H1 (cell line): ENCODE results near the gene MYO16. TPM values are rescaled to one million over a fixed set of nuclear protein-coding genes. Genes with fewer than 3 reads are reported as not detected.

ENCODE experiments used
- CTCF ChIA-PET: fragments of 300-600 bp; sonication (Branson Sonifier 250); formaldehyde crosslinking; loops from one replicate; lab custom pipeline; 2021; ENCODE audit not compliant: partially characterized antibody; lab: Charles Lee
- POLR2A ChIA-PET: fragments of 300-600 bp; sonication (Branson Sonifier 250); formaldehyde crosslinking; loops from one replicate; lab custom pipeline; 2021; ENCODE audit warnings: inconsistent platforms; ENCODE audit not compliant: partially characterized antibody; lab: Charles Lee
- DNase-seq, 2 experiments: peaks; one replicate each; pipeline versions ENCODE4 v3.0.0 to v3.0.0-alpha.2; 2010 to 2022; ENCODE audit warnings: low spot score in 2 of 2, low read depth in 1 of 2, mixed read lengths in 1 of 2
- FAIRE-seq: peaks from 2 replicates; lab custom pipeline; 2011; peaks lifted over from hg19 to GRCh38; lab: Jason Lieb, UNC
- H2AFZ ChIP-seq: 2 replicates; pipeline ENCODE4 v1.8.1; 2012; ENCODE audit warnings: low read length, inconsistent platforms
- H2AK5ac ChIP-seq: 2 replicates; pipeline ENCODE4 v1.6.1; 2013; ENCODE audit warnings: low read depth, low read length
- H2BK120ac ChIP-seq: replicated peaks from 2 replicates; pipeline ENCODE3; 2013; ENCODE audit warnings: low read depth, low read length, inconsistent platforms
- H2BK12ac ChIP-seq: 2 replicates; pipeline ENCODE4 v1.6.1; 2013; ENCODE audit warnings: low read depth, low read length
- H2BK15ac ChIP-seq: 2 replicates; pipeline ENCODE4 v1.6.1; 2013; ENCODE audit warnings: low read length
- H2BK20ac ChIP-seq: 2 replicates; pipeline ENCODE4 v1.6.1; 2013; ENCODE audit warnings: low read length
- H2BK5ac ChIP-seq: 2 replicates; pipeline ENCODE4 v1.6.1; 2013; ENCODE audit warnings: low read depth, low read length
- H3K14ac ChIP-seq: 2 replicates; pipeline ENCODE4 v1.6.1; 2013; ENCODE audit warnings: inconsistent platforms; ENCODE audit not compliant: insufficient read length
- H3K18ac ChIP-seq: 2 replicates; pipeline ENCODE4 v1.6.1; 2013; ENCODE audit warnings: low read length; ENCODE audit errors: extremely low read depth
- H3K23ac ChIP-seq: 2 replicates; pipeline ENCODE4 v1.6.1; 2013; ENCODE audit warnings: inconsistent platforms; ENCODE audit not compliant: insufficient read length
- H3K23me2 ChIP-seq: 2 replicates; pipeline ENCODE4 v1.6.1; 2013; ENCODE audit warnings: low read depth, low read length
- H3K27ac ChIP-seq: 2 replicates; pipeline ENCODE4 v1.6.1; 2011; ENCODE audit warnings: low read depth, low read length, inconsistent platforms
- H3K27me3 ChIP-seq, 4 experiments: replicated peaks in 1 of 4; 1 replicate in 1 of 4; 2 replicates in 3 of 4; pipeline versions ENCODE4 v1.6.1 to v1.8.1; 2011 to 2013; ENCODE audit warnings: low read length in 3 of 4, mild to moderate bottlenecking in 3 of 4, inconsistent platforms in 2 of 4, mixed read lengths in 2 of 4, moderate library complexity in 1 of 4; ENCODE audit not compliant: control insufficient read depth in 3 of 4, insufficient read depth in 3 of 4; ENCODE audit errors: extremely low read depth in 1 of 4
- H3K36me3 ChIP-seq, 4 experiments: 2 replicates each; pipeline versions ENCODE4 v1.6.1 to v1.8.1; 2011 to 2013; ENCODE audit warnings: mild to moderate bottlenecking in 4 of 4, low read length in 3 of 4, moderate library complexity in 2 of 4, control low read depth in 1 of 4, inconsistent platforms in 1 of 4; ENCODE audit not compliant: insufficient read depth in 4 of 4, control insufficient read depth in 2 of 4
- H3K4ac ChIP-seq: replicated peaks from 2 replicates; pipeline ENCODE3; 2013; ENCODE audit warnings: low read length, low read depth, mixed read lengths, inconsistent platforms; ENCODE audit not compliant: insufficient read length
- H3K4me1 ChIP-seq, 4 experiments: replicated peaks in 1 of 4; 1 replicate in 1 of 4; 2 replicates in 3 of 4; pipeline versions ENCODE4 v1.6.1 to v1.8.1; 2011 to 2013; ENCODE audit warnings: low read length in 3 of 4, inconsistent platforms in 2 of 4, mixed read lengths in 1 of 4; ENCODE audit not compliant: insufficient read depth in 4 of 4, control insufficient read depth in 3 of 4
- H3K4me2 ChIP-seq, 2 experiments: 2 replicates each; pipeline versions ENCODE4 v1.6.1 to v1.8.1; 2011 to 2013; ENCODE audit warnings: low read depth in 2 of 2, low read length in 2 of 2, control low read depth in 1 of 2, inconsistent platforms in 1 of 2, mild to moderate bottlenecking in 1 of 2; ENCODE audit not compliant: insufficient read depth in 1 of 2
- H3K4me3 ChIP-seq, 4 experiments: fragments of 200-600, 300-600 bp in 1 of 4; sonication (generic), shearing (Covaris generic), sonication (Bioruptor Twin) in 1 of 4; 2 replicates each; pipeline versions ENCODE4 v1.5.1 to v1.8.1; 2011 to 2016; ENCODE audit warnings: low read length in 4 of 4, low read depth in 3 of 4, control low read depth in 2 of 4, inconsistent platforms in 2 of 4, mild to moderate bottlenecking in 2 of 4, mixed read lengths in 1 of 4, moderate library complexity in 1 of 4; ENCODE audit not compliant: insufficient read depth in 2 of 4; ENCODE audit errors: extremely low read depth in 1 of 4
- H3K56ac ChIP-seq: replicated peaks from 2 replicates; pipeline ENCODE3; 2013; ENCODE audit warnings: low read depth, mild to moderate bottlenecking, mixed read lengths, low read length, inconsistent platforms; ENCODE audit not compliant: insufficient read length
- H3K79me1 ChIP-seq: 2 replicates; pipeline ENCODE4 v1.6.1; 2013; ENCODE audit warnings: low read depth, low read length, control low read depth
- H3K79me2 ChIP-seq, 2 experiments: 2 replicates each; pipeline versions ENCODE4 v1.6.1 to v1.8.1; 2012 to 2013; ENCODE audit warnings: low read length in 2 of 2, mild to moderate bottlenecking in 2 of 2, inconsistent platforms in 1 of 2; ENCODE audit not compliant: insufficient read depth in 2 of 2, control insufficient read depth in 1 of 2
- H3K9ac ChIP-seq, 4 experiments: replicated peaks in 1 of 4; 1 replicate in 1 of 4; 2 replicates in 3 of 4; pipeline versions ENCODE4 v1.6.1 to v1.8.1; 2011 to 2013; ENCODE audit warnings: low read depth in 3 of 4, low read length in 3 of 4, control low read depth in 2 of 4, mild to moderate bottlenecking in 2 of 4, moderate library complexity in 2 of 4, inconsistent platforms in 1 of 4; ENCODE audit errors: extremely low read depth in 1 of 4
- H3K9me3 ChIP-seq, 2 experiments: 2 replicates each; pipeline versions ENCODE4 v1.6.1 to v1.8.1; 2012 to 2013; ENCODE audit warnings: mild to moderate bottlenecking in 2 of 2, moderate library complexity in 2 of 2, control low read depth in 1 of 2, inconsistent platforms in 1 of 2, low read depth in 1 of 2, low read length in 1 of 2, mixed read lengths in 1 of 2; ENCODE audit not compliant: insufficient read depth in 2 of 2
- H4K20me1 ChIP-seq, 2 experiments: replicated peaks in 1 of 2; 2 replicates each; pipeline versions ENCODE3 to v1.8.1; 2011 to 2013; ENCODE audit warnings: inconsistent platforms in 2 of 2, low read length in 2 of 2, mild to moderate bottlenecking in 1 of 2; ENCODE audit not compliant: insufficient read depth in 2 of 2, control insufficient read depth in 1 of 2
- H4K5ac ChIP-seq: 2 replicates; pipeline ENCODE4 v1.6.1; 2013; ENCODE audit warnings: low read length, low read depth, mixed read lengths, inconsistent platforms; ENCODE audit not compliant: insufficient read length
- H4K8ac ChIP-seq: 2 replicates; pipeline ENCODE4 v1.8.0; 2013; ENCODE audit warnings: mild to moderate bottlenecking, moderate library complexity, low read length, inconsistent platforms; ENCODE audit not compliant: insufficient read depth; ENCODE audit errors: extremely low read depth
- H4K91ac ChIP-seq: replicated peaks from 2 replicates; pipeline ENCODE3; 2013; ENCODE audit warnings: low read length, mixed read lengths, inconsistent platforms; ENCODE audit not compliant: insufficient read length
- ASH2L ChIP-seq: fragments of 200-600, 300-600 bp; sonication (generic); IDR thresholded peaks from one replicate; pipeline ENCODE4 v1.7.1; 2017; ENCODE audit warnings: low read length
- CHD1 ChIP-seq: IDR thresholded peaks from 2 replicates; pipeline ENCODE4 v1.6.1; 2012; ENCODE audit warnings: low read depth, low read length, improper control_type of control experiment
- CHD2 ChIP-seq: IDR thresholded peaks from 2 replicates; pipeline ENCODE4 v1.6.1; 2012; ENCODE audit warnings: low read length, improper control_type of control experiment
- CTCF ChIP-seq, 3 experiments: IDR thresholded peaks; 1 replicate in 2 of 3; 2 replicates in 1 of 3; pipeline versions ENCODE4 v1.5.1 to v1.6.1; 2011; ENCODE audit warnings: low read length in 3 of 3, mild to moderate bottlenecking in 3 of 3, inconsistent platforms in 2 of 3, low read depth in 1 of 3, moderate library complexity in 1 of 3; ENCODE audit not compliant: insufficient read depth in 1 of 3; ENCODE audit errors: control extremely low read depth in 1 of 3
- GABPA ChIP-seq: IDR thresholded peaks from 2 replicates; pipeline ENCODE4 v1.6.1; 2011; ENCODE audit warnings: mild to moderate bottlenecking, low read length, moderate library complexity, borderline replicate concordance; ENCODE audit not compliant: insufficient read depth
- KDM1A ChIP-seq: fragments of 200-600, 300-600 bp; sonication (generic); IDR thresholded peaks from 2 replicates; pipeline ENCODE4 v1.7.1; 2016; ENCODE audit warnings: mild to moderate bottlenecking, low read length, borderline replicate concordance
- NRF1 ChIP-seq: IDR thresholded peaks from 2 replicates; pipeline ENCODE4 v1.6.1; 2011; ENCODE audit warnings: mild to moderate bottlenecking, low read depth, low read length, improper control_type of control experiment
- POLR2A ChIP-seq, 2 experiments: IDR thresholded peaks; 1 replicate in 1 of 2; 2 replicates in 1 of 2; pipeline ENCODE4 v1.6.1; 2011; ENCODE audit warnings: low read depth in 2 of 2, low read length in 2 of 2, mild to moderate bottlenecking in 2 of 2; ENCODE audit errors: control extremely low read depth in 1 of 2
- RAD21 ChIP-seq, 2 experiments: IDR thresholded peaks in 1 of 2; conservative IDR thresholded peaks in 1 of 2; 2 replicates each; pipeline ENCODE4 v1.6.1; 2011; ENCODE audit warnings: low read depth in 2 of 2, low read length in 2 of 2, improper control_type of control experiment in 1 of 2, inconsistent platforms in 1 of 2, mild to moderate bottlenecking in 1 of 2, moderate library complexity in 1 of 2
- RNF2 ChIP-seq: fragments of 200-900, 300-1000 bp; sonication (generic); IDR thresholded peaks from 2 replicates; pipeline ENCODE4 v1.7.1; 2016; ENCODE audit warnings: borderline replicate concordance, low read depth, mild to moderate bottlenecking, antibody characterized with exemption, low read length; ENCODE audit not compliant: poor library complexity, severe bottlenecking; ENCODE audit errors: missing control alignments
- SP4 ChIP-seq: IDR thresholded peaks from 2 replicates; pipeline ENCODE4 v1.6.1; 2012; ENCODE audit warnings: low read length, inconsistent platforms
- TCF12 ChIP-seq: IDR thresholded peaks from 2 replicates; pipeline ENCODE4 v1.6.1; 2011; ENCODE audit warnings: low read depth, mild to moderate bottlenecking, low read length
- TEAD4 ChIP-seq: IDR thresholded peaks from 2 replicates; pipeline ENCODE4 v1.6.1; 2012; ENCODE audit warnings: low read depth, low read length, inconsistent platforms, mixed read lengths
- WGBS, 2 experiments: shearing (Covaris generic) in 1 of 2; methylation state at CpG; one replicate each; pipeline versions ENCODE4 v1.1.6 to v1.1.7; 2013 to 2015; ENCODE audit warnings: low lambda C conversion rate in 2 of 2, mixed read lengths in 2 of 2, inconsistent platforms in 1 of 2, low coverage in 1 of 2, missing lambda C conversion rate in 1 of 2; ENCODE audit not compliant: insufficient replicate concordance in 2 of 2, insufficient coverage in 1 of 2, insufficient read length in 1 of 2; ENCODE audit errors: extremely low coverage in 1 of 2, missing lambda C conversion rate in 1 of 2; 5-methylcytosine and 5-hydroxymethylcytosine counted together
- polyA plus RNA-seq, 7 experiments: library from polyadenylated mRNA; depleted of rRNA in 3 of 7; stranded (reverse) in 5 of 7; unstranded in 2 of 7; fragments of >200 nt in 5 of 7; fragments of 200-250 nt in 2 of 7; gene quantifications; 1 replicate in 5 of 7; 2 replicates in 1 of 7; 4 replicates in 1 of 7; pipeline versions ENCODE4 v1.2.1 to v1.2.3, GENCODE V29; 2011 to 2013; ENCODE audit warnings: missing spikeins in 2 of 7, mixed read lengths in 2 of 7
- total RNA-seq: library from RNA; stranded (reverse); fragmentation: NEBNext Ultra II Directional; extraction: Animal tissue kit (Norgen Biotek cat#: 25700); gene quantifications from 2 replicates; pipeline ENCODE4 v1.2.1, GENCODE V29; 2021

The MYO16 gene
- total and polyA plus RNA-seq, 2 of the 8 experiments (the other 6 are each of a cell fraction or from before 2014, with no cell fraction given), result 0.02 to 0.22 TPM

- Histone ChIP-seq H3K9me3 (no peaks in the 10 kb centered on the region), H3K4ac (no peak overlapping the region), H3K4me3 (no peak overlapping the region), H3K79me1 (no peaks in the 10 kb centered on the region), H3K56ac (no peak overlapping the region), H2AFZ (no peak overlapping the region), H3K36me3 (no peaks in the 10 kb centered on the region), H3K4me2 (no peak overlapping the region), H3K27me3 (no peaks in the 10 kb centered on the region), H4K20me1 (no peaks in the 10 kb centered on the region), H4K8ac (no peak overlapping the region), H2BK20ac (no peak overlapping the region), H3K4me1 (peaks cover 0 to 3% (median 0%) of the 10 kb centered on the region in 4 experiments; a peak in 1 of 7 replicates), H2BK120ac (no peak overlapping the region), H3K79me2 (no peaks in the 10 kb centered on the region), H3K23ac (no peak overlapping the region), H4K5ac (no peak overlapping the region), H3K27ac (no peak overlapping the region), H2BK12ac (no peak overlapping the region), H3K9ac (no peak overlapping the region), H3K18ac (no peak overlapping the region), H2BK15ac (no peak overlapping the region), H3K14ac (no peak overlapping the region), H2BK5ac (no peak overlapping the region), H4K91ac (no peak overlapping the region), H2AK5ac (no peak overlapping the region), H3K23me2 (no peaks in the 10 kb centered on the region)
- WGBS, 2 experiments, result 91% methylated on average over 7 of the region's 7 CpGs; no CpG with 5 or more reads in 1 of the 2 experiments
- no peak for DNase-seq
- POLR2A ChIA-PET, result no interaction called here
- CTCF ChIA-PET, result no interaction called here
- no peak for FAIRE-seq
- TF ChIP-seq RAD21 (IDR thresholded peaks at IDR 0.05 in 1 of 2, conservative IDR thresholded peaks at IDR 0.05 in 1 of 2; ENCODE audit: low read depth in 2 of 2, low read length in 2 of 2) (no peak), CTCF (IDR thresholded peaks at IDR 0.05; ENCODE audit: control extremely low read depth in 1 of 3, insufficient read depth in 1 of 3, low read depth in 1 of 3, low read length in 3 of 3) (no peak), TEAD4 (no peak), GABPA (no peak), SP4 (no peak), CHD2 (no peak), RNF2 (no peak), KDM1A (no peak), POLR2A (IDR thresholded peaks at IDR 0.05; ENCODE audit: control extremely low read depth in 1 of 2, low read depth in 2 of 2, low read length in 2 of 2) (no peak), ASH2L (no peak), TCF12 (no peak), CHD1 (no peak), NRF1 (no peak)
These were observed 461.8 kb downstream of the MYO16 start for GRCh38 chr13:109091249-109091648.
